Fibroblast of skin of back (primary cell): ENCODE results near the gene TBC1D9B. TPM values are rescaled to one million over a fixed set of nuclear protein-coding genes. Genes with fewer than 3 reads are reported as not detected.

ENCODE experiments used
- DNase-seq: peaks from one replicate; pipeline ENCODE4 v3.0.0-alpha.2; 2013
- polyA plus RNA-seq, 2 experiments: library from polyadenylated mRNA; unstranded; fragments of 120-200 nt; gene quantifications; one replicate each; pipeline ENCODE4 v1.2.1, GENCODE V29; 2013; ENCODE audit not compliant: insufficient read length in 2 of 2

The TBC1D9B gene
- polyA plus RNA-seq (2013, experiment 1 of 2; ENCODE audit: insufficient read length): 104 TPM
- 101 TPM for polyA plus RNA-seq (2013, experiment 2 of 2; ENCODE audit: insufficient read length)

DNA sequence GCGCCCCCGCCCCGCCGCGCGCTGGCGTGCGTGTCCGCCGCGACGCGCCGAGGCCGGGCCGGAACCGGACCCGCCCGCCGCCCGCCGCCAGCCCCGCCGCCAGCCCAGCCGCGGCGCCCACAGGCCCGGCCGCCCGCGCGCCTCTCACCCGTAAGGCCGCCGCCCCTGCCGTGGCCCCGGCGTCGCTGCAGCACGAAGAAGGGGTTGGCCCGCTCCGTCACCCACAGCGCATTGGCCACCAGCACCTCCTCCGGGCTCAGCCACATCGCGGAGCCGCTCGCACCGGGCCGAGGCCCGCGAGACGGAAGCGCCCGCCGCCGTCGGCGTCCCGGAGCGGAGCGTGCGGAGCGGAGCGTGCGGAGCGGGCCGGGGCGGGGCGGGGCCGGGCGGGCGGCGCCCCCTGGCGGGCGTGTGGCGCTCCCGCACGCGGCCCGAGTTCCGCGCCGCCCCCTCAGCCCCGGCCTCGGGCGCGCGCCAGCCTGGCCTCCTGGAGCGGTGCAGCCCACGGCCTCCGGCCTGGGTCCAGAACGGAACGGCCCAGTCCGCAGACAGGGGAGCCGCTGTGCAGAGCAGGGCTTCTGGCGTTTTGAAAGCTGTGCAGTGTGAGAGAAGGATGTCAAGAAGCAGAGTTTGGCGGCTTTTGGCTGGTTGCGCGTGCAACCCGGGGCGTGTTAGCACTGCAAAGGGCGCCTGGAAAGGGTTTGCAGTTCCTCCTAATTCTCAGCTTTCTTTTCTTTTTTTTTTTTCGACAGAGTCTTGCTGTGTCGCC lies at the start of gene TBC1D9B:
TSS of gene TBC1D9B (minus strand) at position 342 of the 769 bp plus-strand sequence. CDS start at position 266, 76 bp downstream.
- DNase-seq: peak; percentile 70

DNA sequence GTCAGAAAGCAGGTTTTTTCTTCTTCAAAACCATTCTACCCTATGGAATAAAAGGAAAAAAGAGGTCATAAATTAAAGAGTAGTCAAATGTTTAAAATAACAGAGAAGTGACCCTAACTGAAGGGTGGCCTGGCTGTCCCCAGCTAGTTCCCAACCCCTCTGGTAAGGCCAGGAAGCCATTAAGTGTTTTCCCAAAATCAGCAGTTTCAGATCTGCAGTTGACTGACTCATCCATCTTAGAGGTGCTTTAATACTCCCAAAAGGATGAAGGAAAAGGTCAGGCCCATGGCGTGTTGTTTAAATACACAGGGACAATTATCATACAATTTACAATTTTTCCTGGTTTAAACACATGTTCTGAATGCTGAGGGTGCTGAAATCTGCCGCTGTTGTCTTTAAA lies 47.9 kb upstream of the TBC1D9B start:
- no peak for DNase-seq

DNA sequence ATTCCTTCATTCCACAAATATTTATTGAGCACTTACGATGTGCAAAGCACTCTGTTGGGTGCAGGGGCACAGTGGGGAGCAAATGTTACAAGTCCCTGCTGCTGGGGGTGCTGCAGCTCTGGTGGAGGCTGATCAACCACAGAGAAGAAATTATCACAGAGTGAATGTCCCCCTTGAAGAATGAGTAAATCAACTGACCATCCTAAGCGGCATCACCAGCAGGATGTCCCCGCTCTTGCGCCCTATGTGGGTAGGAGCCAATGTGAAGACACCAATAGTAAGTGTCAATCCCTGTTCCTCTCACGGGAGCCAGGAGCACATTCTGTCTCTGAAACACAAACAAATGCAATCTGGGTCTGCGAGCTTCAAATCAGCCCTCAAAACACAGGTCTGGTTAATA lies 47.4 kb upstream of the TBC1D9B start:
- DNase-seq: no peak

DNA sequence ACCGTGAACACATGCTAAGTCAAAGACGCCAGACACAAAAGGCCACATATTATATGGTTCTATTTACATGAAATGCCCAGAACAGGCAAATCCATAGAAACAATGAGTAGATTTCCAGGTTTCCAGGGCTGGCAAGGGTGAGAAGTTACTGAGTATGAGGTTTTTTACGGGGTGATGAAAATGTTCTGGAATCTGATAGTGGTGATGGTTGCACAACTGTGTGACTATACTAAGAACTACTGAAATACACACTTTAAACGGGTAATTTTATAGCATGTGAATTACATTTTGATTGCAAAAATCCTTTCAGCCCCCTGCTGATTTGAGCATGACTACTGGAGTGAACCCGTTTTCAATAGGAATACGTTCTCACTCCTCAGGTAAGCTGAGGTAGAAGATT lies 46.7 kb upstream of the TBC1D9B start:
- DNase-seq: no peak

DNA sequence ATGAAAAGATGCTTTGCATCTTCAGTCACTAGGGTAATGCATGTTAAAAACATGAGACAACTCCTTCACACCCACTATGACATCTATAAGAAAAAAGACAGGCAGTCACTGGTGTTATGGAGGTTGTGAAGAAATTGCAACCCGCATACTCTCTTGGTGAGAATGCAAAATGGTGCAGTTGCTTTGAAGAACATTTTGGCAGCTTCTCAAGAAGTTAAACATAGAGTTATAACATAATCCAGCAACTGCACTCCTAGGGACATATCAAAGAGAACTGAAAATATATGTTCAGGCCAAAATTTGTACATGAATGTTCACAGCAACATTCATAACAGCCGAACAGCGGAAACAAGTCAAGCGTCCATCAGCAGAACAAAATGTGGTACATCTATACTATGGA lies 46.3 kb upstream of the TBC1D9B start:
- DNase-seq: no peak

DNA sequence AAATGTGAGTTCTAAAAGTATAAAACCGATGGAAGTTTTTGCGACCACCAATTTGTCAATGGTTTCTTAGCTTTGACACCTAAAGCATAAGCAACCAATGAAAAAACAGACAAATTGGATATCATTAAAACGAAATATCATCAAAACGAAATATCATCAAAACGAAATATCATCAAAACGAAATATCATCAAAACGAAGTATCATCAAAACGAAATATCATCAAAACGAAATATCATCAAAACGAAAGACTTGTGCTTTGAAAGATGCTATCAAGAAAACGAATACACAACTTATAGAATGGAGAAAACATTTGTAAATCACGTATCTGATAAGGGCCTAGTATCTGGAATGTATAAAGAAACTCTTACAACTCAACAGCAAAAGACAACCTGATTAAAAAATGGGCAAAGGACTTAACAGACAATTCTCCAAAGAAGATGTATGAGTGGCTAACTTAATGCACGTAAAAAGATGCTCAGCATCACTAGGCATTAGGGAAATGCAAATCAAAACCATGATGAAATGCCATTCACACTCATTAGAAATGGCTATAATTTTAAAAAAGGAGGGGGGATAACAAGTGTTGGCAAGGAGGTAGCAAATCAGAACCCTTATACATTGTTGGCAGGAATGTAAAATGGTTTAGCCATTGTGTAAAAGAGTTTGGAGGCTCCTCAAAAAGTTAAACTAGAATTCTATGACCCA lies 29.4 kb upstream of the TBC1D9B start:
- no peak for DNase-seq

DNA sequence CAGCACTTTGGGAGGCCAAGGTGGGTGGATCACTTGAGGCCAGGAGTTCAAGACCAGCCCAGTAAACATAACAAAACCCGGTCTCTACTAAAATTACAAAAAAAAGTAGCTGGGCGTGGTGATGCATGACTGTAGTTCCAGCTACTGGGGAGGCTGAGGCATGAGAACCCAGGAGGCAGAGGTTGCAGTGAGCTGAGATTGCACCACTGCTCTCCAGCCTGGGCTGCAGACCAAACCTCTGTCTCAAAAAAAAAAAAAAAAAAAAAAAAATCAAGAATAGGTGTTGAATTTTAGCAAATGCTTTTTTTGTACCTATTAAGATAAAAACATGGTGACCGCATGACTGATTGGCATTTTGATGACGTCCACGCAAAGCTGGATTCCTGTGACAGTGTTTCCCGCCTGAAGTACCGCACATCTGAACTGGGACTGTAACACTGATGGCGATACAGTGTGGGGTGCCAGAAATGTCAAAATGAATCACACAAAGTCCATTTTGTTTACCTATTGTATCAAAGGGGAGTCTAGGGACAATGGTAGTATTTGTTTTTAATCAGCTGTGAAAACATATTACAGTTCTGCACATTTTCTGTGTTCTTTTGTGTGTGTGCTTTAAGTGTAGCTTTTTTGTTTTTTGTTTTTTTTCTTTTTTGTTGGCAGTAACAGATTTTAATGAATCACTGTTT lies 23.2 kb upstream of the TBC1D9B start:
- no peak for DNase-seq

DNA sequence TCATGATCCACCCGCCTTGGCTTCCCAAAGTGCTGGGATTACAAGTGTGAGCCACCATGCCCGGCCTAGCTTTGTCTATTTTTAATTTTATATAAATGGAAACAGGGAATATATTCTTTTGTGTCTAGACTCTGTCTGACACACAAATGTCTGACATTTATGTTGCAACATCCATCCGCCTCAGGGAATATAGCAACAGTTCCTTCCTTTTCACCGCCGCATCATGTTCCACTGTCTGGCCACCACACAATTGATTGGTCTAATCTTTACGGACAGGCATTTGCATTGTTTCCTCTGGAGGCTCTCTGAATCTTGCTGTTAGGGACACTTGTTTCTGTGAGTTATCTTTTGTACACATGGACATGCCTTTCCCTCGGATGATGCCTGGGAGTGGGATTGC lies 20.1 kb upstream of the TBC1D9B start:
- DNase-seq: no peak

DNA sequence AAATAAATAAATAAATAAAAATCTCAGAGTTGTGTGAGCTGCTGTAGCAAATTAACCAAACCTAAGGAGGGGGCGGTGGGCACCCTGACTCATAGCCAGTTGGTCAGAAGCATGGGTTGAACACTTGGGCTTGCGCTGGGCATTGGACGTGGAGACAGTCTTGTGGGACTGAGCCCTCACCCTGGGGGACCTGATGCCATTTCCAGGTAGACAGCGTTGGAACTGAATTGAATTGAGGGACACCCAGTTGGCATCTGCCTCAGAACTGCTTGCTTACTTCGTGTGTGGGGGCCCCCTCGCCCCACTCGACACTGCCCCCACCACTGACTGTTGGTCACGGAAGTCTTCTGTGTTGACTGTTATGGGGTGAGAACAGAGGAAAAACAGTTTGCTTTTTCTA lies 19.0 kb upstream of the TBC1D9B start:
- DNase-seq: no peak

DNA sequence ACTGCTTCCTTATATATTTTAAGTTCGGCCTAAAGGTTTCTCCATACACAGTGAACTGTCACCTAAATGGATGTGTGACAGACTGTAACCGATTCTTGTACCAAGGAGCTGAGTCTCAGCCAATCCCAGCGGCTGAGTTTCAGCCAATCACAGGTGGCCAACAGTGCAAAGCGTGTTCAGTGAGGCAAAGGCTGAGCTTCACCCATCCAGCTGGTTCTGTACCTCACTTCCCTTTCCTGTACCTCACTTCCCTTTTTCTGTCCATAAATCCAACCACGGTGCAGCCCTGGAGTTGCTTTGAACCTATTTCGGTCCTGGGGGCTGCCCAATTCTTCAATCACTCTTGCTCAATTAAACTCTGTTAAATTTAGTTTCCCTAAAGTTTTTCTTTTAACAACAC lies 15.7 kb upstream of the TBC1D9B start:
- DNase-seq: no peak

DNA sequence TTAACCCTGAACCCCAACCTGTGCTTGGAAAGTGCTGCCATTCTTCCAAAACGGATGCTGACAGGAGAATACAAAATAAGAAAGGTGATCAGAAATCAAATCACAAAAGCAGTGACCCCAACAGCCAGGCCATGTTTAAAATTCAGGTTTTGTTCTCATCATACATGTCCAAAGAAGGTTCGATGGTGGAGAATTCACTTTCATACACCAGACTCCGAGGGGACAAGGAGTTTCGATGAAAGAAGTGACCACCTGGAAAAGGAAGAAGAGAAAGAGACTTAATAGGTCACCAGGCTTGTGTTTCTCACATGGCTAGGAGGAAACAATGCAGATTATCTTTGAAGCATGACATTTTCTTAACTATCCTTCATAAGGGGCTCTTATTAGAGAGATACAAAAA lies 12.5 kb upstream of the TBC1D9B start:
- no peak for DNase-seq

DNA sequence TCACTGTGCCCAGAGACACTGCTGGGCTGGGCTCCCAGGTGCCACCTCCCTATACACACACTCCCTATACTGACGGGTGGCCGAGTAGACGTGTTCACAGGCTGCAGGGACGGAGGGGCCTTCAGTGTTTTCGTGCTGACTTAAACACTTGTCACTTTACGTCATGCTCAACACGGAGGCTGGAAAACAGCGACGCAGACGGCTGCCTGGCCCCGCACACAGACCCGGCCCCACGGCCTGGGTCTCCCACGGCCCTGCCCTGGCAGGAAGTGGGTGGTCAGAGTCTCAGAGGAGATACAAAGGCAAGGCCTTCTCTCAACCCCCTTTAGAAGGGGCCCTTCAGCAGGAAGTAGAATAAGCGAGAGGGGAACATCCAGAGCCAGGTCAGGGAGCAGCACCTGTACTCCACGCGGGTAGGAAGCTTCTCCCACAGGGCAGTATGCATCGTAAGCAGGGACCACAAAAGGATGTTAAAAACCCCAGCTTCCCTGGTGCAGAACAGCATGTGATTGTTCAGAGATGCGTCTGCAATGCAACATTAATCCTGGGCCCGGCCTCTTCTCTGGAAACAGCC lies 11.9 kb upstream of the TBC1D9B start:
- DNase-seq: no peak

DNA sequence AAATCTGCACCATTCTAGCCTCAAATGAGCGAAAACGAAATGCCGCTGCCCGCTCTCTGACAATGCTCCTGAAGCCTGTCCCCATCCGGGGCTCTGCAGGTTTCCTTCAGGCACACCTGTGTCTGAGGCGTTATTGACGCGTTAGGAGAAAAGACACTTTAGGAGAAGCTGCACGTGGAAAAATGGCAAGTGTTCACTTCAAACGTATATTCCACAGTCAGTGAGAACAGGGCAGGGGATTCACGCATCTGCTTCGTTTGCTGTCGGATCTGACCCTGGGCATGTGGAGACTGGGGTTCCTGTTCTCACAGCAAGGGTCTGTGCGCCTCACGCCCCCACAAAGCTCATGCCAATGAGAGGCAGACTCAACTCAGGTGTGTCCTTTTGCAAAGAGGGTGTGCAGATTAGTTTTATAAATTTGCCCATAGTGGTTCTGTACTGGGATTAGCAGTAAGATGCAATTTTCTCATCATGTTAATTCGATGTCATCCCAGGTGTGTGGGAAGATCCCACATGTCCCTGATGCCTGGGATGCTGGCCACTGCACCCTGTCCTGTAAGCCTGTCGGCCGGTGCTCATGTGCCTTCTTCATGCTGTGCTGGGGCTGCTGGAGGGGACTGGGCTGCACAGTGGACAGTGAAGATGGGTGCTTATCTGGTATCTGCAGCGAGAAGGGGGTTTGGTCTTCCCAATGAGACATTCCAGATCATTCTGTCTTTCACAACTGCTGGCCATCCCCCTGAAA lies 11.2 kb upstream of the TBC1D9B start:
- DNase-seq: no peak

DNA sequence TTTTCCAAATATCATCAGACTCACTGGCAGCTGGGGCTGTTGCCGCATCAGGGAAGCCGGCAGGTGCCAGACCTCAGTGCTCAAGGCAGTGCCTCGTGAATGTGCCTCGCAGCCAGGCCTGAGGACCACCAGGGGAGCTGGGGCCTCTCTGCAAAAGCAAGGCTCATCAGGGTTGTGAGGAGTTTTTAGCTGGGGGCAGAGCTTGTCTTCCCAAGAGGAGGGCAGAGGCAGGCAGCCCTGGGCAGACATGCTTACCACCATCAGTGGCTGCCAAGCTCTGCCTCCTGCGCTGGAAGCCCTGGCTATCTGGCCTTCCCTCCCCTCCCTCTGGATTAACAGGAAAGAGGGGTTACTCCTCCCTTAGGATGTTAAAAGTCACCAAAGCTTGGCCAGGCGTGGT lies 8.8 kb upstream of the TBC1D9B start:
- DNase-seq: no peak

DNA sequence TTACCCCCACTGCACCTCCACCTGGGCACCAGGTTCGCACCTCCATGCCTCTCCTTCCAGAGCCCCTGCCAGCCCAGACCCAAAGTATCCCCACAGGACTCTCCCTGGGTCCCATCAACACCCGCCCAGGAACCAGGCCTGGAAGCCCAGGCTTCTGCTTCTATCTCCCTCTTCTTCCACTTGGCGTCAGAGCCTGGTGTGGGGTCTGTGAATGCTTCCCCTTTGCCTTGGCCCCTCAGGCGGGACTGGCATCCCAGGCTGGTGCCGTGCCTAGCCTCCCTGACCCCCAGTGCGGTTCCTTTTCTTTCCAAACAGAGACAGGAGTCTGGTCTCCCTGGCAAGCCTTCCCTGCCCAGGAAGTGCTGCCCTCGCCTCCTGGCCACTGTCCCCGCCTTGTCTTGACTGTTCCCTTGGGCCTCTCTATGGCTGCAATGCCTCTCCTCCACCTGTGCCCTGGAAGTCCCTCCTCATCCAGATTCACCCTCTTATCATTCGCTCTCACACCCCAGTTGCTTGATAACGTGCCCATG lies 7.8 kb upstream of the TBC1D9B start:
- no peak for DNase-seq

DNA sequence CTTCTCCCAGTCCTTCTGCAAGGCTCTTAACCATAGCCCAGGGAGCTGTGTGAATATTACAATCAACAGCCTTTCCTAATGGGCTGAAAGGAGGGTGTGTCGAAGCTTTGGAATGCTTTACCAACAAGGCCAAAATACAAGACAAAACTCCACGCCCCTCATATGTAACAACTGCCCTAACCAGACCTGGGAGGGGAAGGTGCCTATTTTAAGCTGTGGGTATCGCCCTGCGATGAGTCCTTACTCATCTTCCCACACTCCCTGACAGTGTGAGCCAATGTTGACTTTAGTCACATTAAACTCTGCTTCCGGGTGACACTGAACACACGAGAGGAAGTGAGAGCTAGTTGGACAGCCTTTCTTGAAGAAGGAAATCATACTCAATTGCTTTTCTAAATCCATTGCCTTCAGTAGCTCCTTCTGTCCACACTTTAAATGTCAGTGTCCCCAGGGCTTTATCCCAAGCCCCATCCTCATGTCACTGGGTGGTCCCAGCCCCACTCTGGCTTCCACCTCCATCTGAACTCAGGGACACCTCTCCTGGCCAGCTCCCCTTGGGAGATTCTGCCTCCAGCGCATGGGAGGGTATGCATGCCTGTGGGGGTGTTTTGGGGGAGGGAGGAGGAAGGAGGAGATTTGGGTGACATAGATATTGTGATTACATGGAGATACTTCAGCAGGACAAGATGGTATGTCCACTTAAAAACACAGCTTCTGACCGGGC lies 6.5 kb upstream of the TBC1D9B start:
- DNase-seq: peak; percentile 70

DNA sequence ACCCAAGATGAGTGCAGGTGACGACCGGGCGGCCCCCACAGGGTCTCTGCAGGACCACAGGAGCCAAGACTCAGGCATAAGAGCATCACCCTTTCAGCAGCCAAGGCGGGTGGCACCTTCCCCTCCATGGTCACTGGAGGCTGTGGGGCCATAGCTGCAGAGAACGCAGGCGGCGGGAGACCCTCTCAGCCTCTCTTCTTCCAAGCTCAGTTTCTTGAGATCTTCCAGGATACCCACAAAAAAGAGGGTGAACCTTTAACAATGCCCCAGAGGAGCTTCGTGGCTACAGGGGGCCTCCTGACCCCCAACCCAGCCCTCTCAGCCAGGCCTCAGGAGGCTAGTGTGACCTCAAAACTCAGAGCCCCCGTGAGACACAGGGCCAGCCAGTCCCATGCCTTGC lies 5.8 kb upstream of the TBC1D9B start:
- DNase-seq: no peak

DNA sequence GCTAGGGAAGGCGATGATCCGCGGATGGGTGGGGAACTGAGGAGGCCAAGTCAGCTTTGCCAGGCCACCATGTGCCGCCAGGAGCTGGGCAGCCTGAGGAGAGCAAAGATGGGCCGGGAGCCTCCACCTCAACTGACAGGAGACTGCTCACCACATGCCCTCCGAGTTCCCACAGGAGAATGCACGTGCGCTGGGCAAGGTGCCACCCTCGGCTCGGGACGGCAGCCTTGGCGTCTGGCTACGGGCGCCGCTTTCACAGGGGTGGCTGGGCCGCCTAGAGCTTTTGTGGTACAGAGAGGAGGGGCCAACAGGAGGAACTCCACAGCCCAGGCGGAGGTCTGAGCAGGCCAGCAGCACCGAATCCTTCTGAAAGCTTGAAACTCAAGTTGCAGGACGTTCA lies 5.3 kb upstream of the TBC1D9B start:
- DNase-seq: no peak

DNA sequence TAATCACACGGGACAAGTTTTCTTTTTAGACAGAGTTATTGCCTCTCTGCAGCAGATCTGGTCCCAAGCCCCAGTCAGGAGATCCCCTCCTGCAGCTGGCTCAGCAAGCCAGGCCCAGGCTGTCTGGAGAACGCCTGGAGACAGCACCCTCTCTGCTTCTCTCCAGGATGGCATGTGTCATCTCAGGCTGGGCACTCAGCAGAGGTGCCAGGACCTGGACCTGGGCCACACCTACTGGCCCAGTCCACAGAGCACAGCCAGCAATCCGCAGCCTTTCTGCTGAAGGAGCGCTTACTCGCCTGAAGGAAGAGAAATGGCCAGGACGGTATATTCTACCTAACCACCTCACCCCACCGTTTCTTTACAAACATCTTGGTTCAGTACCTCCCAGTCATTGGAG lies 4.7 kb upstream of the TBC1D9B start:
- DNase-seq: no peak

DNA sequence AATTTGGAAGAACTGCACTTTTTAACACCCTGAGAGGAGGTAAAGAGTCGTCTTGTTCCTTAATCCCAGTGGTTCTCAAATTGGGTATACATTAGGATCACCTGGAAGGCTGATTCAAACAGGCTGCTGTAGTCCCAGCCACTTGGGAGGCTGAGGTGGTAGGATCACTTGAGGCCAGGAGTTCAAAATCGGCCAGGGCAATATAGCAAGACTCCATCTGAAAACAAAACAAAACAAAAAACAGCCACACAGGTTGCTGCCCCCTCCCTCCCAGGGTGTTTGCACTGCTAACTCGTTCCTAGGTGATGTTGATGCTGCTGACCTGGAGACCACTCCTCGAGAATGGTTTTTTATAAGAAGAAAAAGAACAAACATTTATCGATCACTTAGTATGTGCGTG lies 1.5 kb upstream of the TBC1D9B start:
- DNase-seq: no peak

DNA sequence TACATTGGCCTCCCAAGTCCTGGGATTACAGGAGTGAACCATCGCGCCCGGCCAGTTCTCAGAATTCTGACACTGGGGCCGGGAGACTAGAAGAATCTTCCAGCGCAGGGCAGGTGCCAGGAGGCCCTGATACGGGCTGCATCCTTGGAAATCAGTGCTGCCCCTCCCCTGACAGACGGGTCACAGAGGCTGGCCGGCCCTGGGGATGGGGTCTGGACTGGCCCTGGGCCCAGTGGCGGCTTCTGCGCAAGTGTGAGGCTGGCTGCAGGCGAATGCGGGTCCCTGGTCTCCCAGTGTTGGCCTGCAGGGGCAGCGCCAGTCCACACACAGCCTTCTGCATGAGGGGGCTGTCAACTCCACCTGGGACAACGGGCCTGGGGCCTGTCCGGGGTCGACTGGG lies 831 bp upstream of the TBC1D9B start:
- DNase-seq: no peak
